A549 (cell line): ENCODE measurements around the gene NALCN. TPM values are rescaled to one million over a fixed set of nuclear protein-coding genes. Genes with fewer than 3 reads are reported as not detected.

Experiments
- ATAC-seq, 2 experiments: fragments of 200-7000 bp in 1 of 2; fragments of >200 bp in 1 of 2; cut with Nextera tagmentation in 1 of 2; cut with Tn5 transposase in 1 of 2; 3 replicates each; pipeline versions ENCODE4 v1.8.0 to v1.9.1; 2018 to 2020; ENCODE audit warnings: mild to moderate bottlenecking in 1 of 2, moderate library complexity in 1 of 2
- CTCF ChIA-PET: fragments of 300-600 bp; sonication (Branson Sonifier 250); formaldehyde crosslinking; extraction: SDS; loops from one replicate; lab custom pipeline; 2021; ENCODE audit warnings: antibody characterized with exemption, inconsistent platforms; lab: Yijun Ruan, JAX
- POLR2A ChIA-PET: fragments of 350-600 bp; formaldehyde crosslinking; extraction: SDS; loops from one replicate; lab custom pipeline; 2021; ENCODE audit warnings: antibody characterized with exemption, inconsistent platforms; lab: Yijun Ruan, JAX
- DNase-seq, 2 experiments: peaks; one replicate each; pipeline versions ENCODE4 v3.0.0 to v3.0.0-alpha.2; 2011 to 2016; ENCODE audit warnings: low read depth in 1 of 2, low spot score in 1 of 2
- FAIRE-seq: peaks from 2 replicates; lab custom pipeline; 2011; peaks lifted over from hg19 to GRCh38; lab: Jason Lieb, UNC
- H3K27ac ChIP-seq, 2 experiments: fragments of >200 bp; sonication (Bioruptor Twin); formaldehyde crosslinking; 3 replicates each; pipeline ENCODE4 v1.5.1; 2016 to 2017
- H3K4me1 ChIP-seq: fragments of >200 bp; sonication (Bioruptor Twin); formaldehyde crosslinking; 3 replicates; pipeline ENCODE4 v1.6.1; 2016
- H3K4me2 ChIP-seq: fragments of >200 bp; sonication (Bioruptor Twin); formaldehyde crosslinking; 3 replicates; pipeline ENCODE4 v1.6.1; 2016
- H3K4me3 ChIP-seq: fragments of >200 bp; sonication (Bioruptor Twin); formaldehyde crosslinking; 3 replicates; pipeline ENCODE4 v1.5.1; 2016
- H3K9me3 ChIP-seq: fragments of >200 bp; sonication (Bioruptor Twin); formaldehyde crosslinking; 3 replicates; pipeline ENCODE4 v1.6.1; 2016
- BCL3 ChIP-seq: fragments of >200 bp; sonication (Bioruptor Twin); formaldehyde crosslinking; IDR thresholded peaks from 3 replicates; pipeline ENCODE4 v1.6.1; 2016
- CBX2 ChIP-seq: fragments of 200-600 bp; sonication (generic); IDR thresholded peaks from 2 replicates; pipeline ENCODE4 v1.6.1; 2016; ENCODE audit warnings: low read depth, mild to moderate bottlenecking, borderline replicate concordance
- CBX8 ChIP-seq: fragments of 200-600 bp; sonication (generic); IDR thresholded peaks from 2 replicates; pipeline ENCODE4 v1.6.1; 2016
- CEBPB ChIP-seq, 2 experiments: fragments of >200 bp in 1 of 2; sonication (Bioruptor Twin) in 1 of 2; formaldehyde crosslinking in 1 of 2; IDR thresholded peaks; 2 replicates each; pipeline ENCODE4 v1.6.1; 2012 to 2016
- CTCF ChIP-seq: fragments of >200 bp; sonication (Bioruptor Twin); formaldehyde crosslinking; IDR thresholded peaks from 3 replicates; pipeline ENCODE4 v1.5.1; 2016
- E2F6 ChIP-seq: IDR thresholded peaks from 2 replicates; pipeline ENCODE4 v1.6.1; 2012; ENCODE audit warnings: low read depth, borderline replicate concordance
- EP300 ChIP-seq, 2 experiments: fragments of >200 bp; sonication (Bioruptor Twin); formaldehyde crosslinking; IDR thresholded peaks; 2 replicates in 1 of 2; 3 replicates in 1 of 2; pipeline ENCODE4 v1.6.1; 2016 to 2017
- ESRRA ChIP-seq: fragments of 150-350 bp; IDR thresholded peaks from 2 replicates; pipeline ENCODE4 v1.6.1; 2014; ENCODE audit warnings: mild to moderate bottlenecking, low read length, borderline replicate concordance
- GATA3 ChIP-seq: IDR thresholded peaks from 2 replicates; pipeline ENCODE4 v1.6.1; 2012; ENCODE audit warnings: borderline replicate concordance
- HDAC2 ChIP-seq: fragments of 200-600 bp; sonication (generic); IDR thresholded peaks from 2 replicates; pipeline ENCODE4 v1.6.1; 2016
- HES2 ChIP-seq: fragments of >200 bp; sonication (Bioruptor Twin); formaldehyde crosslinking; IDR thresholded peaks from 2 replicates; pipeline ENCODE4 v1.6.1; 2016
- HOXB13 ChIP-seq: fragments of 250-450 bp; sonication (Bioruptor Pico); IDR thresholded peaks from 2 replicates; pipeline ENCODE4 v1.5.0; 2020; ENCODE audit warnings: low read depth, mild to moderate bottlenecking, moderate library complexity
- JUNB ChIP-seq: fragments of >200 bp; sonication (Bioruptor Twin); formaldehyde crosslinking; IDR thresholded peaks from 2 replicates; pipeline ENCODE4 v1.6.1; 2016
- MAX ChIP-seq: IDR thresholded peaks from 2 replicates; pipeline ENCODE4 v1.6.1; 2012
- MAZ ChIP-seq: fragments of 150-350 bp; IDR thresholded peaks from 2 replicates; pipeline ENCODE4 v1.6.1; 2014; ENCODE audit warnings: antibody characterized with exemption, low read depth, low read length, borderline replicate concordance
- NR3C1 ChIP-seq: fragments of >200 bp; sonication (Bioruptor Twin); formaldehyde crosslinking; IDR thresholded peaks from 3 replicates; pipeline ENCODE4 v1.6.1; 2017
- PBX3 ChIP-seq: IDR thresholded peaks from 2 replicates; pipeline ENCODE4 v1.6.1; 2012
- PHF8 ChIP-seq: fragments of 200-600 bp; sonication (generic); IDR thresholded peaks from 2 replicates; pipeline ENCODE4 v1.6.1; 2016; ENCODE audit warnings: low read depth, mild to moderate bottlenecking, antibody characterized with exemption, moderate library complexity, borderline replicate concordance
- POLR2A ChIP-seq: IDR thresholded peaks from 2 replicates; pipeline ENCODE4 v1.6.1; 2012; ENCODE audit warnings: mild to moderate bottlenecking, low read length
- POLR2AphosphoS2 ChIP-seq: conservative IDR thresholded peaks from 2 replicates; pipeline ENCODE4 v1.6.1; 2012; ENCODE audit warnings: low read length, improper control_type of control experiment, inconsistent platforms
- RAD21 ChIP-seq, 2 experiments: fragments of >200 bp in 1 of 2; sonication (Bioruptor Twin) in 1 of 2; formaldehyde crosslinking in 1 of 2; IDR thresholded peaks in 1 of 2; conservative IDR thresholded peaks in 1 of 2; 2 replicates in 1 of 2; 3 replicates in 1 of 2; pipeline ENCODE4 v1.6.1; 2012 to 2018; ENCODE audit warnings: inconsistent platforms in 1 of 2
- REST ChIP-seq: fragments of 200-600 bp; sonication (generic); IDR thresholded peaks from 2 replicates; pipeline ENCODE4 v1.6.1; 2016; ENCODE audit warnings: antibody characterized with exemption, mild to moderate bottlenecking, moderate library complexity
- RFX5 ChIP-seq: fragments of 450-650 bp; IDR thresholded peaks from 2 replicates; pipeline ENCODE4 v1.7.1; 2014; ENCODE audit warnings: antibody characterized with exemption, mild to moderate bottlenecking, moderate library complexity
- ZFP36 ChIP-seq: fragments of 450-650 bp; IDR thresholded peaks from 2 replicates; pipeline ENCODE4 v1.6.1; 2014; ENCODE audit warnings: borderline replicate concordance; ENCODE audit not compliant: partially characterized antibody
- WGBS: methylation state at CpG from one replicate; pipeline ENCODE4 v1.1.6; 2017; ENCODE audit errors: missing lambda C conversion rate; 5-methylcytosine and 5-hydroxymethylcytosine counted together
- polyA plus RNA-seq, 4 experiments: library from polyadenylated mRNA; depleted of rRNA in 3 of 4; stranded (reverse); fragments of >200 nt; fragmentation: RNase III in 1 of 4; extraction: RNeasy Plus Mini Kit Qiagen cat#74134 plus additional on column Dnase treatment in 1 of 4; gene quantifications; 2 replicates in 3 of 4; 3 replicates in 1 of 4; pipeline ENCODE4 v1.2.3, GENCODE V29; 2011 to 2017

NALCN gene
- polyA plus RNA-seq, 2 of the 4 experiments (the other 2 are of a cell fraction), result 1.8 to 4.9 TPM

GRCh38 chr13:101450749-101451130, 34.4 kb upstream of the NALCN start:
- TF ChIP-seq HDAC2, result no peak
- no peak for TF ChIP-seq HOXB13 (CRISPR knock-in tag)
- no peak for TF ChIP-seq POLR2AphosphoS2
- TF ChIP-seq EP300 (IDR thresholded peaks at IDR 0.05), result no peak
- TF ChIP-seq PBX3, result no peak
- no peak for TF ChIP-seq PHF8
- TF ChIP-seq MAX, result no peak
- no peak for TF ChIP-seq MAZ
- no peak for TF ChIP-seq HES2
- no peak for TF ChIP-seq NR3C1
- no peak for TF ChIP-seq RAD21 (conservative IDR thresholded peaks at IDR 0.05 in 1 of 2, IDR thresholded peaks at IDR 0.05 in 1 of 2)
- no peak for TF ChIP-seq REST
- TF ChIP-seq, all 56 proteins: peak for 0

GRCh38 chr13:101449790-101450748, 33.8 kb upstream of the NALCN start:
- H3K4me3 ChIP-seq, result no peak overlapping the region
- DNase-seq (peak; percentile 42 to 81), FAIRE-seq (no peak), ATAC-seq (peak; percentile 89 to 93)
- 0% methylated on average over 5 of the region's 5 CpGs for WGBS
- no peaks in the 10 kb centered on the region for H3K9me3 ChIP-seq
- peaks cover 58% of the 10 kb centered on the region for H3K4me1 ChIP-seq
- ChIA-PET CTCF (no interaction called here), POLR2A (no interaction called here)
- peak overlapping the region; percentile 80 for H3K4me2 ChIP-seq
- peak overlapping the region; percentile 68 to 89 for H3K27ac ChIP-seq
- TF ChIP-seq GATA3, result peak; percentile 81; the same call in 1 of the 2 replicates
- no peak for TF ChIP-seq ZFP36
- no peak for TF ChIP-seq RFX5
- no peak for TF ChIP-seq PBX3
- TF ChIP-seq JUNB, result peak; percentile 93
- TF ChIP-seq CEBPB (IDR thresholded peaks at IDR 0.05), result peak; percentile 55 to 88; a peak in 3 of 4 replicates
- TF ChIP-seq ESRRA, result no peak
- peak; percentile 69; the same call in 1 of the 2 replicates for TF ChIP-seq MAX
- TF ChIP-seq CBX8, result no peak
- TF ChIP-seq CTCF, result no peak
- TF ChIP-seq NR3C1, result no peak
- TF ChIP-seq E2F6, result 0 out of 2 replicates have a peak, but pooled peaks have one; percentile 33
- no peak for TF ChIP-seq POLR2A
- 0 out of 3 replicates have a peak, but pooled peaks have one; percentile 10 for TF ChIP-seq BCL3
- no peak for TF ChIP-seq MAZ
- TF ChIP-seq CBX2, result no peak

More at GRCh38 chr13:101450749-101451130, 34.4 kb upstream of the NALCN start:
- DNase-seq (no peak), ATAC-seq (peak; percentile 11 to 35; a peak in 3 of 6 replicates), FAIRE-seq (no peak)
- POLR2A ChIA-PET, result no interaction called here
- peaks cover 64% of the 10 kb centered on the region for H3K4me1 ChIP-seq
- CTCF ChIA-PET, result no interaction called here
- H3K9me3 ChIP-seq, result no peaks in the 10 kb centered on the region
- peak overlapping the region; percentile 11; the same call in 1 of the 3 replicates for H3K4me3 ChIP-seq
- H3K4me2 ChIP-seq, result peak overlapping the region; percentile 80
- peak overlapping the region; percentile 68 to 89 for H3K27ac ChIP-seq
- WGBS, result 26% methylated on average over 2 of the region's 2 CpGs
